CD14-positive monocyte (primary cell): ENCODE data around the gene RAB17. TPM values are rescaled to one million over a fixed set of nuclear protein-coding genes. Genes with fewer than 3 reads are reported as not detected.

ENCODE experiments used
- DNase-seq, 3 donors: peaks; one replicate each; pipeline ENCODE4 v3.0.0-alpha.2; 2011 to 2022
- H2AFZ ChIP-seq: 2 replicates; pipeline ENCODE4 v1.6.0; 2012; ENCODE audit warnings: mild to moderate bottlenecking, low read depth, low read length, inconsistent platforms; ENCODE audit not compliant: insufficient read depth, poor library complexity, severe bottlenecking
- H3K27ac ChIP-seq, 2 donors: 1 replicate in 1 of 2; 2 replicates in 1 of 2; pipeline ENCODE4 v1.5.1; 2012 to 2013; ENCODE audit warnings: low read length in 2 of 2, control low read depth in 1 of 2, inconsistent platforms in 1 of 2, low read depth in 1 of 2, mild to moderate bottlenecking in 1 of 2
- H3K27me3 ChIP-seq, 2 donors: one replicate each; pipeline versions ENCODE4 v1.6.0 to v1.6.1; 2011 to 2013; ENCODE audit warnings: low read length in 2 of 2; ENCODE audit not compliant: control insufficient read depth in 2 of 2, insufficient read depth in 2 of 2
- H3K36me3 ChIP-seq, 2 donors: replicated peaks in 1 of 2; 1 replicate in 1 of 2; 2 replicates in 1 of 2; pipeline versions ENCODE4 v1.5.1 to v1.6.1; 2012 to 2013; ENCODE audit warnings: low read length in 2 of 2, control low read depth in 1 of 2, inconsistent platforms in 1 of 2, mild to moderate bottlenecking in 1 of 2; ENCODE audit not compliant: insufficient read depth in 2 of 2, control insufficient read depth in 1 of 2
- H3K4me1 ChIP-seq, 2 donors: 1 replicate in 1 of 2; 2 replicates in 1 of 2; pipeline versions ENCODE4 v1.5.1 to v1.6.1; 2012 to 2013; ENCODE audit warnings: low read length in 2 of 2, control low read depth in 1 of 2, inconsistent platforms in 1 of 2, mild to moderate bottlenecking in 1 of 2, moderate library complexity in 1 of 2; ENCODE audit not compliant: insufficient read depth in 2 of 2, control insufficient read depth in 1 of 2
- H3K4me2 ChIP-seq: replicated peaks from 2 replicates; pipeline ENCODE3; 2012; ENCODE audit warnings: low read length, moderate library complexity, mild to moderate bottlenecking; ENCODE audit not compliant: poor library complexity, severe bottlenecking; ENCODE audit errors: extremely low read depth
- H3K4me3 ChIP-seq, 3 experiments: fragments of 200-600 bp in 1 of 3; sonication (generic) in 1 of 3; replicated peaks in 1 of 3; 1 replicate in 2 of 3; 2 replicates in 1 of 3; pipeline ENCODE4 v1.5.1; 2011 to 2013; ENCODE audit warnings: low read length in 3 of 3, mild to moderate bottlenecking in 3 of 3, control low read depth in 2 of 3, low read depth in 2 of 3, inconsistent platforms in 1 of 3, moderate library complexity in 1 of 3
- H3K79me2 ChIP-seq: 2 replicates; pipeline ENCODE4 v1.6.0; 2012; ENCODE audit warnings: mild to moderate bottlenecking, control low read depth, inconsistent platforms, low read length, moderate library complexity; ENCODE audit not compliant: insufficient read depth
- H3K9ac ChIP-seq: 2 replicates; pipeline ENCODE4 v1.6.0; 2017; ENCODE audit warnings: low read length, mild to moderate bottlenecking; ENCODE audit not compliant: insufficient read depth, poor library complexity, severe bottlenecking
- H3K9me3 ChIP-seq, 2 donors: replicated peaks in 1 of 2; 1 replicate in 1 of 2; 2 replicates in 1 of 2; pipeline versions ENCODE4 v1.5.1 to v1.6.1; 2012 to 2013; ENCODE audit warnings: low read length in 2 of 2, control low read depth in 1 of 2; ENCODE audit not compliant: control insufficient read depth in 1 of 2, insufficient read depth in 1 of 2
- H4K20me1 ChIP-seq: 2 replicates; pipeline ENCODE4 v1.6.0; 2012; ENCODE audit warnings: mild to moderate bottlenecking, low read length, control low read depth, moderate library complexity; ENCODE audit not compliant: insufficient read depth
- H3K27ac Mint-ChIP-seq, 7 donors: one replicate each; pipeline ENCODE4 v1.8.0; 2020; ENCODE audit warnings: mild to moderate bottlenecking in 7 of 7, mixed read lengths in 7 of 7, moderate library complexity in 6 of 7, inconsistent platforms in 2 of 7
- H3K27me3 Mint-ChIP-seq, 3 donors: one replicate each; pipeline ENCODE4 v1.8.0; 2021 to 2022; ENCODE audit warnings: low read depth in 3 of 3, mild to moderate bottlenecking in 3 of 3, mixed read lengths in 3 of 3, moderate library complexity in 3 of 3, inconsistent platforms in 1 of 3
- H3K36me3 Mint-ChIP-seq, 2 donors: one replicate each; pipeline ENCODE4 v1.8.0; 2020; ENCODE audit warnings: mixed read lengths in 2 of 2, inconsistent platforms in 1 of 2, mild to moderate bottlenecking in 1 of 2
- H3K4me1 Mint-ChIP-seq: one replicate; pipeline ENCODE4 v1.8.0; 2020; ENCODE audit warnings: mild to moderate bottlenecking, mixed read lengths
- H3K4me3 Mint-ChIP-seq, 2 donors: one replicate each; pipeline ENCODE4 v1.8.0; 2020; ENCODE audit warnings: mild to moderate bottlenecking in 2 of 2, mixed read lengths in 2 of 2, moderate library complexity in 1 of 2
- H3K9me3 Mint-ChIP-seq, 7 donors: one replicate each; pipeline ENCODE4 v1.8.0; 2020 to 2022; ENCODE audit warnings: mixed read lengths in 7 of 7, mild to moderate bottlenecking in 6 of 7, moderate library complexity in 6 of 7, inconsistent platforms in 2 of 7
- CTCF ChIP-seq: fragments of 200-600 bp; IDR thresholded peaks from one replicate; pipeline ENCODE4 v1.8.0; 2022; ENCODE audit warnings: antibody characterized with exemption, mild to moderate bottlenecking
- WGBS: methylation state at CpG from one replicate; pipeline ENCODE4 v1.1.5; 2013; ENCODE audit warnings: missing lambda C conversion rate; ENCODE audit not compliant: insufficient coverage; 5-methylcytosine and 5-hydroxymethylcytosine counted together
- intact Hi-C, 2 donors: fragments of 100-400 bp; cut with micrococcal nuclease; formaldehyde crosslinking; loops; one replicate each; pipeline versions ENCODE4 v1.15.0 to v1.15.1; 2023
- polyA plus RNA-seq, 3 donors: library from polyadenylated mRNA; depleted of rRNA in 1 of 3; unstranded in 2 of 3; stranded (reverse) in 1 of 3; fragments of 300-500 nt in 2 of 3; fragments of >200 nt in 1 of 3; fragmentation: Illumina TruSeq in 2 of 3; gene quantifications; 1 replicate in 2 of 3; 2 replicates in 1 of 3; pipeline ENCODE4 v1.2.3, GENCODE V29; 2012 to 2021

Gene RAB17
- polyA plus RNA-seq, 3 donors = 0.13 to 0.35 TPM; not detected in 1

- H3K9ac ChIP-seq = no peak overlapping the region
- H3K4me1 ChIP-seq = no peaks in the 10 kb centered on the region
- no peaks in the 10 kb centered on the region for H3K79me2 ChIP-seq
- H3K4me1 Mint-ChIP-seq = no peaks in the 10 kb centered on the region
- no peak for DNase-seq
- no peaks in the 10 kb centered on the region for H4K20me1 ChIP-seq
- H3K9me3 ChIP-seq = no peaks in the 10 kb centered on the region
- no peaks in the 10 kb centered on the region for H3K36me3 ChIP-seq
- H3K4me2 ChIP-seq = no peak overlapping the region
- H3K27ac ChIP-seq = no peak overlapping the region
- no peak overlapping the region for H2AFZ ChIP-seq
- 93% methylated on average over 14 of the region's 18 CpGs for WGBS
- H3K4me3 Mint-ChIP-seq = no peak overlapping the region
- no peak overlapping the region for H3K4me3 ChIP-seq
- H3K36me3 Mint-ChIP-seq = no peaks in the 10 kb centered on the region
- H3K27ac Mint-ChIP-seq = no peak overlapping the region
- no peak for TF ChIP-seq CTCF
- peaks cover 5 to 8% (median 8%) of the 10 kb centered on the region in 3 donors for H3K27me3 Mint-ChIP-seq
- H3K27me3 ChIP-seq = peaks cover 0 to 2% of the 10 kb centered on the region in 2 donors
- peaks cover 0 to 6% (median 0%) of the 10 kb centered on the region in 7 donors for H3K9me3 Mint-ChIP-seq
- intact Hi-C loops = no loop called here
Measured at GRCh38 chr2:237542001-237542704, 48.4 kb downstream of the RAB17 start.

- H2AFZ ChIP-seq = no peak overlapping the region
- no peaks in the 10 kb centered on the region for H3K36me3 ChIP-seq
- TF ChIP-seq CTCF = no peak
- Mint-ChIP-seq H3K9me3 (peaks cover 0 to 6% (median 0%) of the 10 kb centered on the region in 7 donors), H3K4me1 (no peaks in the 10 kb centered on the region), H3K36me3 (no peaks in the 10 kb centered on the region), H3K27ac (no peak overlapping the region), H3K27me3 (peaks cover 3 to 6% (median 3%) of the 10 kb centered on the region in 3 donors), H3K4me3 (no peak overlapping the region)
- no peaks in the 10 kb centered on the region for H3K4me1 ChIP-seq
- H4K20me1 ChIP-seq = no peaks in the 10 kb centered on the region
- no peak overlapping the region for H3K9ac ChIP-seq
- peaks cover 0 to 2% of the 10 kb centered on the region in 2 donors for H3K27me3 ChIP-seq
- no peaks in the 10 kb centered on the region for H3K79me2 ChIP-seq
- intact Hi-C loops = no loop called here
- no peaks in the 10 kb centered on the region for H3K9me3 ChIP-seq
- H3K4me2 ChIP-seq = no peak overlapping the region
- DNase-seq = no peak
- no peak overlapping the region for H3K4me3 ChIP-seq
- WGBS = 96% methylated on average over 3 of the region's 5 CpGs
- no peak overlapping the region for H3K27ac ChIP-seq
Measured at GRCh38 chr2:237541243-237541642, 49.3 kb downstream of the RAB17 start.
